Stimulated activated CD8-positive, alpha-beta memory T cell treated with anti-CD3 and anti-CD28 coated beads, Interleukin-15, amount 100 ng/mL, for 1 hour (primary cell): ENCODE results near the gene SLC2A11.

Experiments
- DNase-seq: peaks from one replicate; pipeline ENCODE4 v3.0.0-alpha.2; 2020; ENCODE audit warnings: low read depth

The SLC2A11 gene, protein sequence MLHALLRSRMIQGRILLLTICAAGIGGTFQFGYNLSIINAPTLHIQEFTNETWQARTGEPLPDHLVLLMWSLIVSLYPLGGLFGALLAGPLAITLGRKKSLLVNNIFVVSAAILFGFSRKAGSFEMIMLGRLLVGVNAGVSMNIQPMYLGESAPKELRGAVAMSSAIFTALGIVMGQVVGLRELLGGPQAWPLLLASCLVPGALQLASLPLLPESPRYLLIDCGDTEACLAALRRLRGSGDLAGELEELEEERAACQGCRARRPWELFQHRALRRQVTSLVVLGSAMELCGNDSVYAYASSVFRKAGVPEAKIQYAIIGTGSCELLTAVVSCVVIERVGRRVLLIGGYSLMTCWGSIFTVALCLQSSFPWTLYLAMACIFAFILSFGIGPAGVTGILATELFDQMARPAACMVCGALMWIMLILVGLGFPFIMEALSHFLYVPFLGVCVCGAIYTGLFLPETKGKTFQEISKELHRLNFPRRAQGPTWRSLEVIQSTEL

DNA sequence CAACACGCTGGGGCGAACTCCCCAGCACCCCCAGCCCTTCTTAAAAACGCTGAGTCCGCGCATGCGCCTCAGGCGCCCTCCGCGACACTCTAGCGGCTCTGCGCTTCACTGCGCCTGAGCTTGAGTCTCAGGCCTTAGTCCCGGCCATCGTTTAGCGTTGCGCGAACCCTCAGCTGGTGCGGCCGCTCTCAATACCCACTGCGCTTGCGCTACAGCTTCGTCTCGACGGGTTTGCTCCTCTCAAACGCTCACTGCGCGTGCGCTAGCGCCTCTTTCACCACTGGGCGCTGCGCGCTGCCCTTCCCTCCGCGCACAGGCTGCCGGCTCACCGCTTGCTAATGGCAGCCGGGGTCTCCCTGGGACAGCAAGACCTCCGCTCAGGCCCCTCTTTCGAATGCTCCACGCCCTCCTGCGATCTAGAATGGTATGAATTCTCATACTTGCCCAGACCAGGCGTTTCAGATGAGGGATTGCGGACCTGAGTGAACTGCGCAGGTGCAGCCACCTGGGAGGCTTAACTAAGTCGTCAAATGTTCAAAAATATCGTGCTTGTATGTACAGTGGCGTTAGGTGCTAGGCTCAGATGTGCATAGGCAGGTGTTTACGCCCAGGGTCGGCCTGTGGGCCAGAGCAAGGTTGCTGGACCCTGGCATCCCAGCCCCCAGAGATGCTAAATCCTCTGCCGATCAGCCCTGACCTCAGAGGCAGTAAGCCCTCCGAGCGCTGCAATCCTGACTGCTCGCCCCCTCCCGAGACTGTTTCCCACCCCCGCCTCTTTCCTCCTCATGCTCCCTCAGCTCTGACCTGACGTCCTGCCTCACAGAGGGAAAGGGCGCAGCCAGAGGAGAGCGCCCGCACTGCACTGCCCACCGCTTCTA is at the start of gene SLC2A11:
Gene SLC2A11, plus strand, starts transcription at position 270 of the 878 bp plus-strand sequence. Its CDS starts 125 bp downstream, at position 395.
- DNase-seq = peak; percentile 76

DNA sequence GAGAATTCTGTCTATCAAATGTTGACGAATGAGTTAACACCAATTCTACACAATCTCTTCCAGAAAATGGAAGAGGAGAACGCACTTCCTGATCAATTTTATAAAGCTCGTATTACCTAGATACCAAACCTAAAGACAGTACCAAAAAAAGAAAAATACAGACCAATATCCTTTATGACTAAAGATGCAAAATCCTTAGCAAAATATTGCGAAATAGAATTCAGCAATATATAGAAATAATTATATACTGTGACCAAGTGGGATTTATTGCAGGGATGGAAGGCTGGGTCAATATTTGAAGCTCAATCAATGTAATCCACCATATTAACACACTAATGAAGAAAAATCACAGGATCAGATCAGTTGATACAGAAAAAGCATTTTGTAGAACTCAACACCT is 45.3 kb upstream of the SLC2A11 start:
- no peak for DNase-seq

DNA sequence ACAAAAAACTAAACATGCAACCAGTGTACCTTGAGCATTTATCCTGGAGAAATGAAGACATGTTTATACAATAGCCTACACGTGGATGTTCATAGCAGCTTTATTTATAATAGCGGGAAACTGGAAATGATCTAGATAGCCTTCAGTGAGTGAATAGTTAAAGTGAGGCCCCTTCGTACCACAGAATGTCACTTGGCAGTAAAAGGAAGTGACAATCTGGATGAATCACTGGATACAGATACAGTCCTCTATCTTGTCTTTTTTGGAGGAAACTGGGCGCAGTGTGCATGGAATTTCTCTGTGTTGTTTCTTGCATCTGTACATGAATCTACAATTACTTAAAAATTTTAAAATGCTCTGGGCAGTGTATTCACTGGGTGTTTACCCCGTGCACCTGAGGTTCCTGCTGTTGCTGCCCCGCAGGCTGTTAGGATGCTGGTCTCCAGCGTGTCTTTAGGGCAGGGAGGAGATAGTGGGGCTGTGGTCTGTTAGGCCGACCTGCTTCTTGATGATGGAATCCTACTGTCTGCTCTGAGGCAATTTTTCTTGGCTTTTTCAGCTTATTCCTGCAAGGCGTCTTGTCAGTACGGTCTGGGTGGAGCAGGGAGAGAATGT is 42.0 kb upstream of the SLC2A11 start:
- DNase-seq = no peak

DNA sequence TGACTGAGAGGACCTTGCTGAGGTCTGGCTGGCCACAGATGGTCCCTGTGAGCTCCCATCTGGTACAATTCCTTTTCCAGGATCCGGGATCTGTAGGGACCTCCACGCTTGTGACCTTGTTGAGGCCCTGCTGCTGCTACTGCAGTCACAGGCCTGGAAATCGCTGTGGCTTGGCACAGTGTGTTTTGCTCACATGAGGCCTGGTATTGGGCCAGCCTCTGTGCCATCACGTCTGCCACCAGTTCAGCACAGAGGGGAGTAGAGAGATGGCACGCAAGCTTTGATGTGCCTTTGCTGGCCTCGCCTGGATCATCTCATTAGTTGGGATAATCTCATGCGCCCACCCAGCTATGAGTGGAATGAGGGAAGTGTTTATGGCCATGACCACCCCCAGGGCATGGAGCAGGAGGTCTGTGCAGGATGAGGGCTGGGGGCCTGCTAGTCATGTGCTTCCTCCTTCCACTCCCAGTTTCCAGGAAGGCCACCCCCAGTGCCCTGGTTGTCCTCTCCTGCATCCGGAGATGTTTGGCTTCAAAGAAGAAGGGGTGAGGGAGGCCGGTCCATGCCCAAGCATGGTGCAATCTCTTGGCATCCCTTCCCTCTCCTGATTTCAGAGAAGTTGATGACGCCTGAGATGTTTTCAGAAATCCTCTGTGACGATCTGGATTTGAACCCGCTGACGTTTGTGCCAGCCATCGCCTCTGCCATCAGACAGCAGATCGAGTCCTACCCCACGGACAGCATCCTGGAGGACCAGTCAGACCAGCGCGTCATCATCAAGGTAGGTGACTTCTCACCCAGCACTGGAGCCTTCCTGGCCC is 41.3 kb upstream of the SLC2A11 start:
- DNase-seq = no peak

DNA sequence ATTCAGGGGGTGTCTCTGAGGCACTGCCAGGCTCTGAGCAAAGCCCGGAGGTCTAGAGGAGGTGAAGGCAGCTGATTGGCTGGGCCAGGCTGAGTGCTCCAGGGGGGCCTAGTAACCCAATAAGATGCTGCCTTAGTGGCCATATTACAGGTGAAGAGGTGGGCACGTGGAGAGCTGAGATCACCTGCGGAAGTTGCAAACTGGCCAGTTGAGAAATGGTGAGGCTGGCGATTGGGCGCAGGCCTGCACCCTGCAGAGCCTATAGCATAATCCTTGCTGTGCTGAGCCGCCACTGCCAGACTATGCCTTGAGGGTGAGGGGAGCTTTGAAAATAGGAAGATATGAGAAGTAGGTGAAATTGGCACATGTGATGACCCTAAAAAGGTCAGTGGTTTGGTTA is 40.5 kb upstream of the SLC2A11 start:
- DNase-seq = no peak

DNA sequence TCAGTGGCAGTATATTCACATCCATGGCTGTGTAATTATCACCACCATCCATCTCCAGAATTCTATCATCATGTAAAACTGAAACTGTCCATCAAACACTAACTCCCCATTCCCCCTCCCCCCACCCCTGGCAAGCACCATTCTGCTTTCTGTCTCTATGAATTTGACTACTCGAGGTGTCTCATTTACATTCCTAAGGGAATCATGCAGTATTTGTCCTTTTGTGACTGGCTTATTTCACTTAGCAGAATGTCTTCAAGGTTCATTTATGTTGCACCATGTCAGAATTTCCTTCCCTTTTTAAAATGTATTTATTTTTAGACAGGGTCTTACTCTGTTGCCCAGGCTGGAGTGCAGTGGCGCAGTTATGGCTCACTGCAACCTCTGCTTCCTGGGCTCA is 39.1 kb upstream of the SLC2A11 start:
- DNase-seq = no peak

DNA sequence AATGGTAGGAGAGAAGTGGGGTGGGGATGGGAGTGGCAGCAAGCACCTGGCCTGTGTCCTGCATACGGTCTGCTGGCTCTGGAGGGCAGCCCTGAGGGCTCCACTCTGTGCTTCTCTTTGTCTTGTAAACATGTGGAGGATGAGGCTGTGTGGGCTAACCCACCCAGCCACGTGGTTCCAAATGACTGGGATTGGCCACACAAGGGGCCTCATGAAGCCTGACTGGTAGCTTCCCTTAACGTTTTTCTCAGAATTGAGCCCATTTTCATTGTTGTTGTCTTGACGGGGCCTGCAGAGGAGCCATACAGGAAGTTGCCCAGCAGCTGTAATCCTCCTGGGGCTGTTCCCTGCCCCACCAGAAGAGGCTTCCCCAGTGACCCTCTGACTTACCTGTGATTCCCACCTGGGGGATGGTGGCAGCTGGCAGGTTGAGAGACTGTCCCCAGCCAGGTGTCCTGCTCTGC is 36.9 kb upstream of the SLC2A11 start:
- DNase-seq = no peak

DNA sequence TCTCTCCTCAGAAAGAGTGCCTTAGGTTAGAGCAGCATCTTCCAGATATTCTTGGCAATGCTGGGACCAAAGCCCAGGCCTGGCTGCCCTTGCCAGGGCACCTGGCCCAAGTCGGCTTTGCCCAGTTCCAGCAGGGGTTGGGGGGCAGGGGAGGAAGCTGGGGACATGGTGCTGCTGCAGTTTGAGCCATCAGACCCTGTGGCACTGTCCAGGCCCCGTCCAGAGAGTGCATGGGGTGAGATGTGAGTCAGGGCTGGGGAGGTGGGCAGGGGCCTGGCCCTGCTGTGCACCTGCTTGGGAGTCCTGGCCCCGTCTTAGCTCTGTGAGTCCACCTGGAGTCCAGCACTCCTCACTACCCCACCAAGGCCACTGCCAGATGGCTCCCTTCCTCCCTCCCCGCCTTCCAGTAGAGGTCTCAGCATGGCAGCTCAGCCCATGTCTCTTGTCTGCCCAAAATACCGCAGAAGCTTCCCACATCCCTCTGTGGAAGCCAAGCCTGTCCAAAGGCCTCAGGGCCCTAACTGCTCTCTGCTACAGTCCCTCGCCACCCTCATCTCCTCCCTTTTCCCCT is 35.5 kb upstream of the SLC2A11 start:
- no peak for DNase-seq

DNA sequence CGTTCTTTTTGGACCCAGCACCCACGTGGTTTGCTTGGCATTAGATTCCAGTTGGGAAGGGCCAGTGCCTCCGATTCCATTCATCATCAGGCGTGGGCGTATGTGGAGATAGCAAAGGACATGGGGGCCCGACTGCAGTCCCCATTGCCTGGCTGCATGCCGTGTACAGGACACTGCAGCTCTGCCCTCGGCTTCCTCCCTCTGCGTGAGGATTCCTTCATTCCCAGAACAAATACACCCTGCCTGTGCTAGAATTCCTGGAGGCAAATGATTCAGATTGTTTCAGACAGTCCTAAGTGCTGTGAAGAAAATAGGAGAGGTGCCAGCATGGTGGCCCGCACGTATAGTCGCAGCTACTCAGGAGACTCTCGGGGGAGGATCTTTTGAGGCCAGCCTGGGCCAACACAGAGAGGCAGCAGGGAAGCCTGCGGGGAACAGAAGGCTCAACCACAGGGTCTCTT is 34.3 kb upstream of the SLC2A11 start:
- DNase-seq = no peak

DNA sequence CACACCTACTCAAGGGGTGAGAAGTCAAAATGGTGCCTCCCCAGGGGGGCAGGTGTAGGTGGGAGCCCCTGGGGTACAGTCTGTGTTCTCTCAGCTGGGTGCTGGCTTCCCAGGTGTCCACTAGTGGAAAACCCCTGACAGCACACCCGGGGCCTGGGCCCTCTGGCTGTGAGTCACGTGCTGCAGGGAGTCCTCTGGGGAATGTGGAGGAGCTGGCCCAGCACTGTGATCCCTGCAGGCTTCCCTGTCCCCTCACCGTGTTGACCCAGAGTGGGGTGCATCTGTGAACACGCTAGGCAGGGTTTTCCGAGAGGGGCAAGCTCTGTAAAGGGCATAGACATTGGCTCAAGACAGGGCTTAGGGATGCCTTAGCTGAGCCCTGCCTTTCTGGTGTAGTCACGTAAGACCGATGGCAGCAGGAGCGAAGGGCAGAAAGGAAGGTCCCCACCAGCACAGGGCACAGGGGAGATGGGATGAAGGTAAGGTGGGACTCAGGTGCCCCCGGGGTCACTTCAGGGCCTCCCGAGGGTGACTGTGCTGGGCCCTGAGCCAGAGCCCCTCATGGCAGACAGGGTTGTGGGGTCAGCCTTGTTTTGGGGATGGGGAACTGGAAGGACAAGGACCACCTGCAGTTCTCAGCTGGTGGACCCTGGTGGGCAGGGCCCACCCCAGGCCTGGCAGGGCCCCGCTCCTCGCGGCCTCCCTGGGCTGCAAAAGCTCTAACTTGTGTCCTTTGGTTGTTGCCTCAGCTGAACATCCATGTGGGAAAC is 33.0 kb upstream of the SLC2A11 start:
- DNase-seq = no peak

DNA sequence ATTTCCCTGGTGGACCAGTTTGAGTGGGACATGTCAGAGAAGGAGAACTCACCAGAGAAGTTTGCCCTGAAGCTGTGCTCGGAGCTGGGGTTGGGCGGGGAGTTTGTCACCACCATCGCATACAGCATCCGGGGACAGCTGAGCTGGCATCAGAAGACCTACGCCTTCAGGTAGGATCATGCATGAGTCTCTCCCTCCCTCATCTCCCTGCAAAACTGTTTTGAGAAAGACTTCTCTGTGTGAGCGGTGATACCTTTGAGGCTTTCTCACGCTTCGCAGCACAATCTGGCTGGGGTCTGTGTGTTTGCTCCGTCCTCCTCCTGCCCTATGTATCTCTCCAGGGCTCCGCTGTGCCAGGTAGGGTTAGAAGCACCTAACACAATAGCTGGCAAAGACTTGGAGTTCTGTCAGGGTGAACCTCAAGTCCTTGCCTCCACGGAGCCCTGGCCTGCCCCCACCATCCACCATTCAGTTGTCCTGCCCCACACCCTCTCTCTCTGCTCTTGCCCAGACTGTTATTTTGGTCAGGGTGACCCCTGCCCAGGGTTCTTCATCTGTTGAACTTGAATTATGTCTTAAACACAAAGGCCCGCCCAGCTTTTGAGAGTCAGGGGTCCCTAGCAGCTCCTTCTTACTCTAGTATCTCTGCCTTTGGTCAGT is 32.3 kb upstream of the SLC2A11 start:
- DNase-seq = no peak

DNA sequence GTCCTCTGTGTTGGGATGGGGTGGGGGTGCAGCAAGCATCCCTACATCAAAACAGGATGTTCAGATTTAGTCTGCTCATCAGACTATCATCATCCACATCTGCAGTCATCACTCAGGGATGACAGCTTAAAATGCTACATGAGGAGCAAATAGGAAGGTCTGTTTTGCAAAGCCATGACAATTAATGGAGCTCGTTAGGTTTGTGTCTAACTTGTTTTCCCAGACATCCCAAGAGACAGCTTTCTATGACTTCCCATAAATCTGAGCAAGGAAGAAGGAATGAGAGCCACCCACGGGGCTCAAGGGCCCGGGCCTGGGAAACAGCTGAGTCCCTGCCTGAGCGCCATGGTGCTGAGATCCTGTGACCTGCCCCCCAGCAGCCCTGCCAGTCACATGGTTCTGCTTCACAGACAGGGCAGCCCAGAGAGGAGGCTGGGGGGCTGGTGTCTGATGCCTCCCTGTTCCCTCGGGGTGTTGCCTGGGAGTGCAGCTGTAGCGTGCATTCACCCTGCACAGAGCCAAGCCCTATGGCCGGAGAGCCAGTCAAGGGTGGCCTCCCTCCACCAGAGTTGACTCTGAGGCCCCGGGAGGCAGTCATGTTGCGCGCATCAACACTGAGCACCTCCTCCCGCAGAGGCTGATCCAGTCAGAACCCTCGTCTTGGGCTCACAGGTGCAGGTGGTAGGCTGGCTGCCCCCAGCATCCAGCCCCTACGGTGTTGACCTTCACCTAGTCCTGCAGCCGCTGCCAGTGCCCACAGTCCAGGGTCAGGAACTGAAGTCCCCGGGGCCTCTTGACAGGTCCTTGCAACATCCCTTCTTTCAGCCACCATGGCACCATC is 30.9 kb upstream of the SLC2A11 start:
- no peak for DNase-seq

DNA sequence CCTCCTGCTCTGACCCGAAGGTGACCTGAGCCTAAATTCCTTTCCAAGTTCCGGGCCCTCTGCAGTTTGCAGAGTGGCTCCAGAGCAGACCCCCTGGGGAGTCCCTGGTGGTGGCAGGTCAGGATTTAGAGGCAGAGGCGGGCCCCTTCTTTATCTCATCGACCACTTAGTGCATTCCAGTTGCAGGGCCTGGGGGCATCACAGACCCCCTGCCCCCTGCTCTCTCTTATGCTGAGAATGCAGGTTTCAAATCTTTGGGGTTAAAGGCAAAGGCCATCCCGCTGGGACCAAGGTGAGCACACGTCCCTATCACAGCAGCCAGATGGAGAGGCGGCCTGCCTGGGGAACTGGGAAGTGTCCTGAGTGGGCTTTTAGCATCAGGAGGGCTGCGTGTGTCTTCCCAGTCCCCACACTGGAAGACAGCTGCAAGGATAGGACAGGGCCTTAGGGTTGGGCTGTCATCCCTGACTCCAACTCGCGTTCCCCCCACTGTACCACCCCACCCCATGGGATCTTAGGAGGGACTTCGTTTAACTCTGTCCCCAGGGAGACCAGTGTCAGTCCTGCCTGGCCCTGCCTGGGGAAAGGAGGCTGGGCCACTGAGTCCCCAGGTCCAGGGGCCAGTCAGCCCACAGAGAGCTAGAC is 30.2 kb upstream of the SLC2A11 start:
- no peak for DNase-seq

DNA sequence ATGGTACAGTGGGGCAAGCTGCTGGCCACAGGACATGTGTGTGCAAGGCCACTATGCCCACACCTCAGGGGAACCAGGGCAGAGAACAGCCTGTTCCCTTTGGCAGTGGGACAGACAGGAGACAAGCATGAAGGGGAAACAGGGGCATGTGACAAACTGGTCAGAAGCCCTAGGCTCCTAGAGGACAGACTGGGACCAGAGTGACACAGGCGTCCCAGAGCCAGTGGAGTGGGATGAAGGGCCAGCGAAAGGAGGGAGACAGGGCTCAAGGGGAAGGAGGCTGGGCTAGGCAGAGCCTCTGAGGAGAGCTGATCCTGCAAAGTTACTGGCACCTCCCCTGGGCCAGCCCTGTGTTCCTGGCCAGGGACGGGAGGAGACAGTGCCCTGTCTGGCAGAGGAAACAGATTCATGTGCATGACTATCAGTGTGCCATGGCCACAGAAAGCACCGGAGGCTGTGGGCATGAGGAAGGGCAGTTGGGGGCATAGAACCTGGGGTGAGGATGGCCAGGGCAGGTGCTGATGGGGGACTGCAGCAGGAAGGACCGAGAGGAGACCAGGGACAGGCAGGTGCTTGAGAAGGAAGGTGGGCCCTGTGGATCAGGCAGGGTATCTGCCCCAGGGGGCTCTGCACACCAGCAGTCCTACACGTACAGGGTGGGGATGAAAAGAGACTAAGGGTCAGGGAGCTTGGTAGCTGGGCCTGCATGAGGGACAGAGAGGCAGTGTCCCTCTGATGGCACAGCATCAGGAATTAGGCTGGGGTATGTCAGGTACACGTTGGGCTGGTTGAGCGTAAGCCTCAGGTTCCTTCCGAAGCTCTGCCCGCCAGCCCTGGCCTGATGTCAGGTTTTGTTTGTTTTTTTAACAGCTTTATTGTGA is 28.6 kb upstream of the SLC2A11 start:
- DNase-seq = no peak

DNA sequence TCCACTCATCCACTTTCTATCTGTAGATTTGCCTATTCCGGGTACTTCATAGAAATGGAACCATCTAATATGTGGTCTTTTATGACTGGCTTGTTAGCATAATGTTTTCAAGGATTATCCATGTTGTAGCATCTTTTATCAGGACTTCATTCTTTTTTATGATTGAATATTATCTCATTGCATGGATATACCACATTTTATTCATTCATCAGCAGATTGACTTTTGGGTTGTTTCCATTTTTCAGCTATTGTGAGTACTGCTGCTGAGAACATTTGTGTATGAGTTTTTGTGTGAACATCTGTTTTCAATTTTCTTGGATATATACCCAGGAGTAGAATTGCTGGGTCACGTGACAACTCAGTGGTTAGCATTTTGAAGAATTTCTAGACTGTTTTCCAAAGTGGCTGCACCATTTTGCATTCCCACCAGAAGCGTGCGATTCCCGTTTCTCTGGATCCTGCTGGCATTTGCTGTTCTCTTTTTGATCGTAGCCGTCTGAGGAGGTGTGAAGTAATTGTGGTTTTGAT is 27.8 kb upstream of the SLC2A11 start:
- DNase-seq = no peak

DNA sequence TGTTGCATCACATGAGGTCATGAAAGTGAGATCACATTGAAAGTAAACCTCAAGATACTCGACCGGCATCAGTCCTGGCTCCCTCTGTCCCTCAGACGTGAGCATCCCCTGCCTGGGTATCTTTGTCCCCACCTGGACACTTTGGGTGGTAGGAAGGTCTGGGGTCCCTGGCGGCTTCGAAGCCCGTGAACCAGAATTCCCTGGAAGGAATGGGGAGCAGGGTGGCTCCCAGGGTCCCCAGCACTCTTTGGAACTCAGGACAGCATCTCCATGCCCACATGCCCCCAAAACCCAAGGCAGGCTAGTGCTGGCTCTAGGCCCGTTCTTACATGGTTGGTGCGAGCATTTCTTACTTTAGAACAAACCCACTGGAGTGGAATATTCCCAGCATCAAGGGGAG is 26.4 kb upstream of the SLC2A11 start:
- DNase-seq = no peak

DNA sequence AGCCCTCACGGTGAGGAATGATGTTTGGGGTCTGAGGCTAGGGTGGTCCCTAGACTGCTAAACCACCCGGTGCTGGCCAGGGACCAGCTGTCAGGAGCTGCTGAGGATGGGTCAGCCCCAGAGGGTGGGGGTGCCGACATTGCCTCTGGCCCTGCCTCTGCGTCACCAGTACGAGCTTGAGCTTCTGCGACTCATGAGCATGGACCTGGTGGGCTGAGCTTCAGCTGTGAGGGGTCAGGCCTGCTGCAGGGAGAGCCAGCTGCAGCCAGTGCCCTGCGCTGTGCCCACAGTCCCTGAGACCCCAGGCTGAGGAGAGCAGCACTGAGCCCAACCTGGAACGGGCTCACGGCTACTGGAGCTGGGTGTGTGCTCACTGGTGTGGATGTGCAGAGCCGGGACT is 25.9 kb upstream of the SLC2A11 start:
- no peak for DNase-seq
